AG09309 (cell line): ENCODE results near the gene PIGU.
"Not testable (repeated sequence)": the region's sequence is repeated elsewhere in the genome, so short reads cannot be mapped to it uniquely, and the experiment has no call there.

ENCODE experiments used
- DNase-seq: peaks from one replicate; pipeline ENCODE4 v3.0.0-alpha.2; 2010; ENCODE audit warnings: low read depth
- H3K4me3 ChIP-seq: 2 replicates; pipeline ENCODE4 v1.5.1; 2011; ENCODE audit warnings: mild to moderate bottlenecking, low read depth, low read length, moderate library complexity; ENCODE audit not compliant: control insufficient read depth
- CTCF ChIP-seq: IDR thresholded peaks from 2 replicates; pipeline ENCODE4 v1.5.1; 2011; ENCODE audit warnings: mild to moderate bottlenecking, low read depth, low read length, inconsistent platforms; ENCODE audit not compliant: insufficient read depth, control insufficient read depth; ENCODE audit errors: missing control alignments

Gene PIGU

GRCh38 chr20:34624629-34625028 lies 52.3 kb downstream of the PIGU start:
- DNase-seq: no peak
- no peak overlapping the region for H3K4me3 ChIP-seq
- no peak for TF ChIP-seq CTCF

GRCh38 chr20:34622821-34623451 lies 54.0 kb downstream of the PIGU start:
- TF ChIP-seq CTCF: no peak
- no peak overlapping the region for H3K4me3 ChIP-seq
- DNase-seq: no peak

GRCh38 chr20:34621383-34622367 lies 55.2 kb downstream of the PIGU start:
- no peak overlapping the region for H3K4me3 ChIP-seq
- TF ChIP-seq CTCF: no peak
- no peak for DNase-seq

- TF ChIP-seq CTCF: no peak
- H3K4me3 ChIP-seq: no peak overlapping the region
- no peak for DNase-seq
Observed at GRCh38 chr20:34621036-34621343, 55.9 kb downstream of the PIGU start.

- no peak for DNase-seq
- TF ChIP-seq CTCF: no peak
Observed at GRCh38 chr20:34618676-34619075, 58.2 kb downstream of the PIGU start.

GRCh38 chr20:34616913-34617312 lies 60.0 kb downstream of the PIGU start:
- not testable (repeated sequence) for DNase-seq, H3K4me3 ChIP-seq

More at GRCh38 chr20:34618676-34619075, 58.2 kb downstream of the PIGU start:
- no peak overlapping the region for H3K4me3 ChIP-seq

GRCh38 chr20:34615477-34615876 lies 61.4 kb downstream of the PIGU start:
- no peak overlapping the region for H3K4me3 ChIP-seq
- TF ChIP-seq CTCF: no peak
- no peak for DNase-seq

GRCh38 chr20:34611976-34612375 lies 64.9 kb downstream of the PIGU start:
- not testable (repeated sequence) for H3K4me3 ChIP-seq, DNase-seq
